ENCODE data around the gene GAB4. TPM values are rescaled to one million over a fixed set of nuclear protein-coding genes. Genes with fewer than 3 reads are reported as not detected.

GAB4 gene
- total and polyA plus RNA-seq, 2 of the 8 experiments (the other 6 are each of a cell fraction or from before 2014, with no cell fraction given), result 0.03 to 0.17 TPM

DNA sequence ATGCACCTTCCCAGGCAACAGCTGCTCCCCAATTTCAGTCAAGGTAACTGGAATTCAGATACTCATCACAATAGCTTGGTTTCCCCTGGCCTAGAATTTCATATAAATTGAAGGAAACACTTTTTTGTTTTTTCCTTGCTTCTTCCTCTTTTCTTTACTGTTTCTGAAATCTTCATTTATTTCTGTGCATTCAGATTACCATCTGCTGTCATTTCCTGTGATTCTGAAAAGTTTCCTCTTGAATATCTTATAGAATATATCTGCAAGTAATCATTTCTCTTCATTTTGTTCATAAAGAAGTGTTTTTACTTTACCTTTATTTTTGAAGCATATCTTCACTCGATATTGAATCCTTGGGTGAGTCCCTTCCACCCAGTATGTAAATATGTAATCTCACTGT, 85.3 kb downstream of the GAB4 start:
- Histone ChIP-seq H3K9me3 (ENCODE audit: insufficient read depth in 2 of 2, low read depth in 1 of 2, low read length in 1 of 2) (peaks cover 0 to 3% of the 10 kb centered on the region in 2 experiments; a peak in 1 of 4 replicates), H3K4me2 (ENCODE audit: insufficient read depth in 1 of 2, low read depth in 2 of 2, low read length in 2 of 2) (no peak overlapping the region), H3K4me3 (ENCODE audit: extremely low read depth in 1 of 4, insufficient read depth in 2 of 4, low read depth in 3 of 4, low read length in 4 of 4) (no peak overlapping the region), H2BK20ac (ENCODE audit: low read length) (no peak overlapping the region), H4K8ac (ENCODE audit: extremely low read depth, insufficient read depth, low read length) (no peak overlapping the region), H3K4me1 (replicated peaks in 1 of 4; ENCODE audit: control insufficient read depth in 3 of 4, insufficient read depth in 4 of 4, low read length in 3 of 4) (no peaks in the 10 kb centered on the region), H2BK12ac (ENCODE audit: low read depth, low read length) (no peak overlapping the region), H3K36me3 (ENCODE audit: control insufficient read depth in 2 of 4, insufficient read depth in 4 of 4, low read length in 3 of 4) (no peaks in the 10 kb centered on the region), H3K27ac (ENCODE audit: low read depth, low read length) (no peak overlapping the region), H2BK120ac (replicated peaks; ENCODE audit: low read depth, low read length) (no peak overlapping the region), H3K4ac (replicated peaks; ENCODE audit: insufficient read length, low read depth, low read length) (no peak overlapping the region), H3K79me1 (ENCODE audit: low read depth, low read length) (no peaks in the 10 kb centered on the region), H2BK5ac (ENCODE audit: low read depth, low read length) (no peak overlapping the region), H3K18ac (ENCODE audit: extremely low read depth, low read length) (no peak overlapping the region), H3K23ac (ENCODE audit: insufficient read length) (no peak overlapping the region), H2AFZ (ENCODE audit: low read length) (no peak overlapping the region), H4K20me1 (replicated peaks in 1 of 2; ENCODE audit: control insufficient read depth in 1 of 2, insufficient read depth in 2 of 2, low read length in 2 of 2) (no peaks in the 10 kb centered on the region), H3K14ac (ENCODE audit: insufficient read length) (no peak overlapping the region), H3K9ac (replicated peaks in 1 of 4; ENCODE audit: extremely low read depth in 1 of 4, low read depth in 3 of 4, low read length in 3 of 4) (no peak overlapping the region), H4K5ac (ENCODE audit: insufficient read length, low read depth, low read length) (no peak overlapping the region), H4K91ac (replicated peaks; ENCODE audit: insufficient read length, low read length) (no peak overlapping the region), H3K27me3 (replicated peaks in 1 of 4; ENCODE audit: control insufficient read depth in 3 of 4, extremely low read depth in 1 of 4, insufficient read depth in 3 of 4, low read length in 3 of 4) (no peaks in the 10 kb centered on the region; a peak in 1 of 7 replicates), H3K23me2 (ENCODE audit: low read depth, low read length) (no peaks in the 10 kb centered on the region), H2BK15ac (ENCODE audit: low read length) (no peak overlapping the region), H3K79me2 (ENCODE audit: control insufficient read depth in 1 of 2, insufficient read depth in 2 of 2, low read length in 2 of 2) (no peaks in the 10 kb centered on the region), H2AK5ac (ENCODE audit: low read depth, low read length) (no peak overlapping the region), H3K56ac (replicated peaks; ENCODE audit: insufficient read length, low read depth, low read length) (no peak overlapping the region)
- POLR2A ChIA-PET (ENCODE audit: partially characterized antibody), result no interaction called here
- FAIRE-seq (no peak), DNase-seq (ENCODE audit: low read depth in 1 of 2, low spot score in 2 of 2) (no peak)
- 43% methylated on average over 1 of the region's 1 CpG; no CpG with 5 or more reads in 1 of the 2 experiments for WGBS, 2 experiments (ENCODE audit: extremely low coverage in 1 of 2, insufficient coverage in 1 of 2, insufficient read length in 1 of 2, insufficient replicate concordance in 2 of 2, low coverage in 1 of 2, low lambda C conversion rate in 2 of 2, missing lambda C conversion rate in 1 of 2)
- CTCF ChIA-PET (ENCODE audit: partially characterized antibody), result interaction anchor here (0.5 to 1.0 kb wide), 2 partner anchors 27 to 136 kb away, joined by 3 read pairs; no protein-coding TSS in a partner anchor
- TF ChIP-seq, protein P1, sequence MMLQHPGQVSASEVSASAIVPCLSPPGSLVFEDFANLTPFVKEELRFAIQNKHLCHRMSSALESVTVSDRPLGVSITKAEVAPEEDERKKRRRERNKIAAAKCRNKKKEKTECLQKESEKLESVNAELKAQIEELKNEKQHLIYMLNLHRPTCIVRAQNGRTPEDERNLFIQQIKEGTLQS (IDR thresholded peaks at IDR 0.05; ENCODE audit: insufficient read depth, low read depth, low read length), result no peak

All from H1 (cell line).